Smooth muscle cell (in vitro differentiated cells): ENCODE measurements around the gene RABGAP1. TPM values are rescaled to one million over a fixed set of nuclear protein-coding genes. Genes with fewer than 3 reads are reported as not detected.

Experiments
- DNase-seq: peaks from one replicate; lab custom pipeline; 2025; ENCODE audit not compliant: unreplicated experiment; lab: John Stamatoyannopoulos, UW
- H2AFZ ChIP-seq: fragments of 200-600 bp; sonication (generic); 2 replicates; pipeline ENCODE4 v1.6.0; 2016; ENCODE audit warnings: antibody characterized with exemption, low read depth, mild to moderate bottlenecking
- H3F3A ChIP-seq: fragments of 200-600 bp; sonication (generic); 2 replicates; pipeline ENCODE4 v1.6.0; 2017; ENCODE audit warnings: antibody characterized with exemption, low read depth
- H3K27ac ChIP-seq: fragments of 200-600 bp; sonication (generic); 2 replicates; pipeline ENCODE4 v1.5.1; 2016; ENCODE audit warnings: low read depth, mild to moderate bottlenecking
- H3K27me3 ChIP-seq: fragments of 200-600 bp; sonication (generic); 2 replicates; pipeline ENCODE4 v1.6.1; 2016; ENCODE audit warnings: low read depth, mild to moderate bottlenecking
- H3K36me3 ChIP-seq: fragments of 200-600 bp; sonication (generic); 2 replicates; pipeline ENCODE4 v1.5.1; 2016; ENCODE audit warnings: low read depth
- H3K4me1 ChIP-seq: fragments of 200-600 bp; sonication (generic); 2 replicates; pipeline ENCODE4 v1.5.1; 2016; ENCODE audit warnings: low read depth
- H3K4me2 ChIP-seq: fragments of 200-600 bp; sonication (generic); 2 replicates; pipeline ENCODE4 v1.6.0; 2016; ENCODE audit warnings: mild to moderate bottlenecking
- H3K4me3 ChIP-seq: fragments of 200-600 bp; sonication (generic); 2 replicates; pipeline ENCODE4 v1.5.1; 2016; ENCODE audit warnings: mild to moderate bottlenecking
- H3K79me2 ChIP-seq: fragments of 200-600 bp; sonication (generic); 2 replicates; pipeline ENCODE4 v1.6.0; 2016; ENCODE audit warnings: low read depth, mild to moderate bottlenecking
- H3K9ac ChIP-seq: fragments of 200-600 bp; sonication (generic); 2 replicates; pipeline ENCODE4 v1.6.0; 2016; ENCODE audit warnings: low read depth
- H3K9me3 ChIP-seq: fragments of 200-600 bp; sonication (generic); replicated peaks from 2 replicates; pipeline ENCODE4 v1.5.1; 2016; ENCODE audit warnings: low read depth
- H4K20me1 ChIP-seq: fragments of 200-600 bp; sonication (generic); 2 replicates; pipeline ENCODE4 v1.6.0; 2016; ENCODE audit warnings: low read depth
- CTCF ChIP-seq: fragments of 200-600 bp; sonication (generic); IDR thresholded peaks from 2 replicates; pipeline ENCODE4 v1.5.1; 2017; ENCODE audit warnings: borderline replicate concordance, mild to moderate bottlenecking, antibody characterized with exemption; ENCODE audit not compliant: insufficient read depth, poor library complexity, severe bottlenecking
- WGBS: methylation state at CpG from one replicate; pipeline ENCODE4 v1.1.7; 2016; ENCODE audit warnings: low lambda C conversion rate; 5-methylcytosine and 5-hydroxymethylcytosine counted together
- polyA plus RNA-seq: library from polyadenylated mRNA; unstranded; fragments of >200 nt; fragmentation: Nextera tagmentation; extraction: Ambion mirVana; gene quantifications from 2 replicates; pipeline ENCODE4 v1.2.1, GENCODE V29; 2016
- total RNA-seq: library from RNA; depleted of rRNA; stranded (reverse); fragments of >200 nt; gene quantifications from 2 replicates; pipeline ENCODE4 v1.2.3, GENCODE V29; 2014

Gene RABGAP1
- total and polyA plus RNA-seq, 2 experiments from 2014 or later = 13.5 to 31.8 TPM

DNA sequence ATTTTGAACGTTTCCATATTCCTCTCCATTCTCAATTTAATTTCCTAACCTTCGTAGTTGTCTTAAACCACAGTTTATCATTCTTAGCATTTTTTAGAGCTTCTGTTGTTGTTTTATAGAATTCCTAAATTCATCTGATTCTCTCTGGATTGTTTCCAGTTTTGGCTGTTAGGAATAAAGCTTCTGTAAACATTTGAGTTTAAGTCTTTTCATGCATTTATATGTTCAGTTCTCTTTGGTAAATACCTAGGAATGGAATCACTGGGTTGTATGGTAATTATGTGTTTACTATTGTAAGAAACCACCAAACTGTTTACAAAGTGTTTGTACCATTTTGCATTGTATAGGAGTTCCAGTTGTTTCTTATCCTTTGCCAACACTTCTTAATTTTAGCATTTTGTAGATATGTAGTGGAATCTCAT lies 122.4 kb downstream of the RABGAP1 start:
- H3K4me2 ChIP-seq = no peak overlapping the region
- H3K36me3 ChIP-seq = peaks cover 5% of the 10 kb centered on the region
- no peaks in the 10 kb centered on the region for H3K4me1 ChIP-seq
- H2AFZ ChIP-seq = no peak overlapping the region
- H3K9ac ChIP-seq = no peak overlapping the region
- 54% methylated on average over 2 of the region's 2 CpGs for WGBS
- DNase-seq = no peak
- H3K27ac ChIP-seq = no peak overlapping the region
- H3K9me3 ChIP-seq = no peaks in the 10 kb centered on the region
- no peaks in the 10 kb centered on the region for H3K79me2 ChIP-seq
- no peaks in the 10 kb centered on the region for H3K27me3 ChIP-seq
- H4K20me1 ChIP-seq = no peaks in the 10 kb centered on the region
- no peaks in the 10 kb centered on the region for H3F3A ChIP-seq
- no peak for TF ChIP-seq CTCF
- H3K4me3 ChIP-seq = no peak overlapping the region

DNA sequence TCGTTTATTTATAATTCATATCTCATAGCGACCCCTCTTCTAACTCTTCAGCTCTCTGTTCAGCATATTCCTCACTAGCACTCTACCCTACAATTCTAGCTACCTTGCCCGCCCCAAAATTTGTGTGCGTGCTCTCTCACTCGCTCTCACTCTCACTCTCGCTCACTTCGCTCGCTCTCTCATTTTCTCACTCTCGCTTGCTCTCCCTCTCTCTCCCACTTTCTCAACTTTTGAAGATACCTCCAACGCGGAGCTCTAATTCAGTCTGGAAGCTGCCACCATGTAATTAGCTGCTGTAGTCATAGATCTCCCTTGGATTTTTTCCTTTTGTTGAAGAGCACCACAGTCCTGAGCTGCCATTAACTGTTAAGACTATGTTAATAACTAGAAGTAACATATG lies 123.1 kb downstream of the RABGAP1 start:
- 95% methylated on average over 11 of the region's 11 CpGs for WGBS
- H3F3A ChIP-seq = no peaks in the 10 kb centered on the region
- H3K4me1 ChIP-seq = no peaks in the 10 kb centered on the region
- H3K79me2 ChIP-seq = no peaks in the 10 kb centered on the region
- peaks cover 5% of the 10 kb centered on the region for H3K36me3 ChIP-seq
- H3K27ac ChIP-seq = no peak overlapping the region
- no peaks in the 10 kb centered on the region for H3K27me3 ChIP-seq
- no peak for TF ChIP-seq CTCF
- H3K9me3 ChIP-seq = no peaks in the 10 kb centered on the region
- H2AFZ ChIP-seq = no peak overlapping the region
- no peak overlapping the region for H3K4me2 ChIP-seq
- no peak for DNase-seq
- no peaks in the 10 kb centered on the region for H4K20me1 ChIP-seq
- no peak overlapping the region for H3K4me3 ChIP-seq
- H3K9ac ChIP-seq = no peak overlapping the region

DNA sequence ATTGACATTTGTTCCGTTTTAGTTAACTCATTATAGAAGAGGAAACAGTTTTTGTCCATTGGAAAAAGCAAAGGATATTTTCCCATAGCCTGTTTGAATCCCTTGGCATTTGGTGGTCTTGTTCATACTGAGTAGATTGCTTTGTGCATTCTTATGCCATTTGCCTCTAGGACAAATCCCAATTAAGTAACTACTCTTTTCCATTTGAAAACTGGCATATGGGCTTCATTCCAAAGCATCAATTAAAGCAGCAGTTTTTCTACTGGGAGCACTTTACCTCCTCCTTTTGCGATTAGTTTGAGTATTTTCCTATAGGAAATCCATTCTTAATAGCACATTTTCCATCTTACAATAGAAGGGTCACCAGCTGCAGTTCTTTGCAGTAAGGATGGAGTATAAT lies 123.9 kb downstream of the RABGAP1 start:
- Histone ChIP-seq H3K4me2 (no peak overlapping the region), H3F3A (no peaks in the 10 kb centered on the region), H3K4me3 (no peak overlapping the region), H3K4me1 (no peaks in the 10 kb centered on the region), H2AFZ (no peak overlapping the region), H3K36me3 (peaks cover 5% of the 10 kb centered on the region), H3K27ac (no peak overlapping the region), H3K27me3 (no peaks in the 10 kb centered on the region), H3K9me3 (no peaks in the 10 kb centered on the region), H3K79me2 (no peaks in the 10 kb centered on the region), H4K20me1 (peaks cover 5% of the 10 kb centered on the region), H3K9ac (no peak overlapping the region)
- no peak for TF ChIP-seq CTCF
- WGBS = 98% methylated on average over 2 of the region's 2 CpGs
- DNase-seq = no peak

DNA sequence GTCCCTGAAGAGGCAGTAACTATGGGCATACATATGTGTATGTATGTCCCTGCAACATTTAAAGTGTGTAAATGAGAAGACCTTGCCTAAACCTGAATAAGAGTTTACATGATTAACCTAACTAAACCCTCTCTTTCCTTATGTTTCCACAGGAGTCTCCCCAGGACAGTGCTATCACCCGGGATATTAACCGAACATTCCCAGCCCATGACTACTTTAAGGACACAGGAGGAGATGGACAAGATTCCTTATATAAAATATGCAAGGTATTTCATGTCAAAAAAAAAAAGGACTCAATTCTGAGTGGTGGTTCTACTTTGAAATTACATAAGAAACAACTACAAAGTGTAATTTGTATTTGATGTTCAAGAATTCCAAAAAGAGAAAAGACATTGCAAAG lies 124.4 kb downstream of the RABGAP1 start:
- no peaks in the 10 kb centered on the region for H3F3A ChIP-seq
- 89% methylated on average over 2 of the region's 2 CpGs for WGBS
- TF ChIP-seq CTCF = no peak
- H3K9ac ChIP-seq = no peak overlapping the region
- H3K4me3 ChIP-seq = no peak overlapping the region
- no peak for DNase-seq
- no peaks in the 10 kb centered on the region for H3K4me1 ChIP-seq
- H3K27ac ChIP-seq = no peak overlapping the region
- H3K4me2 ChIP-seq = no peak overlapping the region
- no peak overlapping the region for H2AFZ ChIP-seq
- no peaks in the 10 kb centered on the region for H3K9me3 ChIP-seq
- H3K79me2 ChIP-seq = no peaks in the 10 kb centered on the region
- peaks cover 5% of the 10 kb centered on the region for H3K36me3 ChIP-seq
- H4K20me1 ChIP-seq = peaks cover 6% of the 10 kb centered on the region
- no peaks in the 10 kb centered on the region for H3K27me3 ChIP-seq
